OCI-M2 (cell line): ENCODE measurements around the gene SCAMP3.
"Not testable (repeated sequence)": the region's sequence is repeated elsewhere in the genome, so short reads cannot be mapped to it uniquely, and the experiment has no call there.

Experiments used
- DNase-seq: peaks from one replicate; lab custom pipeline; 2025; ENCODE audit not compliant: unreplicated experiment; lab: John Stamatoyannopoulos, UW

Gene SCAMP3

GRCh38 chr1:155261852-155262673, at the start of gene SCAMP3:
Gene SCAMP3, minus strand, starts transcription at chr1:155262360. Its CDS starts 209 bp downstream, at chr1:155262151.
- peak; percentile 73 for DNase-seq

- no peak for DNase-seq
Measured at GRCh38 chr1:155309423-155310021, 47.4 kb upstream of the SCAMP3 start.

GRCh38 chr1:155308493-155309422, 46.6 kb upstream of the SCAMP3 start, which contains the start of gene FDPS:
Gene FDPS, plus strand, starts transcription at chr1:155308866. Its CDS starts 924 bp downstream, at chr1:155309790.
- DNase-seq: peak; percentile 86

- DNase-seq: no peak
Measured at GRCh38 chr1:155307247-155307740, 45.1 kb upstream of the SCAMP3 start.

- no peak for DNase-seq
Measured at GRCh38 chr1:155305881-155306391, 43.8 kb upstream of the SCAMP3 start.

GRCh38 chr1:155304558-155305063, 42.5 kb upstream of the SCAMP3 start:
- DNase-seq: no peak

GRCh38 chr1:155301342-155301841, 39.2 kb upstream of the SCAMP3 start, which contains the start of gene PKLR:
Gene PKLR, minus strand, starts transcription at chr1:155301438. Its CDS starts 43 bp downstream, at chr1:155301395.
- no peak for DNase-seq

GRCh38 chr1:155300553-155301329, 38.6 kb upstream of the SCAMP3 start:
- no peak for DNase-seq

- DNase-seq: no peak
Measured at GRCh38 chr1:155300024-155300423, 37.9 kb upstream of the SCAMP3 start.

GRCh38 chr1:155297384-155297783, 35.2 kb upstream of the SCAMP3 start:
- DNase-seq: no peak

- no peak for DNase-seq
Measured at GRCh38 chr1:155296661-155297060, 34.5 kb upstream of the SCAMP3 start.

- no peak for DNase-seq
Measured at GRCh38 chr1:155295942-155296267, 33.7 kb upstream of the SCAMP3 start.

- no peak for DNase-seq
Measured at GRCh38 chr1:155295183-155295941, 33.2 kb upstream of the SCAMP3 start.

- no peak for DNase-seq
Measured at GRCh38 chr1:155294520-155295182, 32.5 kb upstream of the SCAMP3 start.

- no peak for DNase-seq
Measured at GRCh38 chr1:155293086-155293749, 31.1 kb upstream of the SCAMP3 start.

- DNase-seq: not testable (repeated sequence)
Measured at GRCh38 chr1:155291006-155291405, 28.8 kb upstream of the SCAMP3 start.

GRCh38 chr1:155287987-155288543, 25.9 kb upstream of the SCAMP3 start:
- no peak for DNase-seq

- DNase-seq: no peak
Measured at GRCh38 chr1:155286544-155286943, 24.4 kb upstream of the SCAMP3 start.
